Activated naive CD8-positive, alpha-beta T cell treated with anti-CD3 and anti-CD28 coated beads, Interleukin-2, amount 50 U/mL, for 24 hours (primary cell): ENCODE results near the gene TNFAIP8L3.
"Not testable (repeated sequence)": the region's sequence is repeated elsewhere in the genome, so short reads cannot be mapped to it uniquely, and the experiment has no call there.

Experiments used
- ATAC-seq: fragments of 150-1000 bp; cut with Tn5 transposase; one replicate; pipeline ENCODE4 v1.10.0; 2021
- DNase-seq: peaks from one replicate; pipeline ENCODE4 v3.0.0; 2021
- H3K27ac Mint-ChIP-seq: one replicate; pipeline ENCODE4 v1.8.0; 2021; ENCODE audit warnings: mild to moderate bottlenecking, mixed read lengths
- H3K27me3 Mint-ChIP-seq: one replicate; pipeline ENCODE4 v1.8.0; 2021; ENCODE audit warnings: mixed read lengths
- H3K36me3 Mint-ChIP-seq: one replicate; pipeline ENCODE4 v1.8.0; 2021; ENCODE audit warnings: low read depth, mixed read lengths
- H3K4me1 Mint-ChIP-seq: one replicate; pipeline ENCODE4 v1.8.0; 2021; ENCODE audit warnings: mixed read lengths
- H3K4me3 Mint-ChIP-seq: one replicate; pipeline ENCODE4 v1.8.0; 2021; ENCODE audit warnings: mild to moderate bottlenecking, moderate library complexity, mixed read lengths
- H3K9me3 Mint-ChIP-seq: one replicate; pipeline ENCODE4 v1.8.0; 2021; ENCODE audit warnings: mixed read lengths

Gene TNFAIP8L3

GRCh38 chr15:51038162-51038973, 56.3 kb downstream of the TNFAIP8L3 start:
- no peaks in the 10 kb centered on the region for H3K4me1 Mint-ChIP-seq
- ATAC-seq (no peak), DNase-seq (no peak)
- no peak overlapping the region for H3K27ac Mint-ChIP-seq
- H3K27me3 Mint-ChIP-seq, result no peaks in the 10 kb centered on the region
- no peaks in the 10 kb centered on the region for H3K9me3 Mint-ChIP-seq
- peaks cover 4% of the 10 kb centered on the region for H3K36me3 Mint-ChIP-seq
- no peak overlapping the region for H3K4me3 Mint-ChIP-seq

- not testable (repeated sequence) for DNase-seq, H3K27ac Mint-ChIP-seq, H3K4me1 Mint-ChIP-seq, H3K27me3 Mint-ChIP-seq, H3K36me3 Mint-ChIP-seq, H3K4me3 Mint-ChIP-seq, H3K9me3 Mint-ChIP-seq, ATAC-seq
Measured at GRCh38 chr15:51037474-51037873, 57.2 kb downstream of the TNFAIP8L3 start.

GRCh38 chr15:51030649-51031316, 63.9 kb downstream of the TNFAIP8L3 start:
- Mint-ChIP-seq H3K4me1 (no peaks in the 10 kb centered on the region), H3K36me3 (no peaks in the 10 kb centered on the region), H3K9me3 (no peaks in the 10 kb centered on the region), H3K27ac (no peak overlapping the region), H3K27me3 (no peaks in the 10 kb centered on the region), H3K4me3 (no peak overlapping the region)
- no peak for ATAC-seq
- DNase-seq, result no peak

GRCh38 chr15:51025454-51025846, 69.3 kb downstream of the TNFAIP8L3 start:
- Mint-ChIP-seq H3K4me3 (no peak overlapping the region), H3K27me3 (no peaks in the 10 kb centered on the region), H3K9me3 (no peaks in the 10 kb centered on the region), H3K36me3 (no peaks in the 10 kb centered on the region), H3K27ac (no peak overlapping the region), H3K4me1 (no peaks in the 10 kb centered on the region)
- ATAC-seq, result no peak
- DNase-seq, result no peak

GRCh38 chr15:51024735-51025453, 69.8 kb downstream of the TNFAIP8L3 start:
- ATAC-seq (no peak), DNase-seq (no peak)
- Mint-ChIP-seq H3K36me3 (peaks cover 2% of the 10 kb centered on the region), H3K4me1 (no peaks in the 10 kb centered on the region), H3K27ac (no peak overlapping the region), H3K27me3 (no peaks in the 10 kb centered on the region), H3K4me3 (no peak overlapping the region), H3K9me3 (no peaks in the 10 kb centered on the region)

- Mint-ChIP-seq H3K4me3 (no peak overlapping the region), H3K9me3 (no peaks in the 10 kb centered on the region), H3K27ac (no peak overlapping the region), H3K27me3 (no peaks in the 10 kb centered on the region), H3K36me3 (peaks cover 3% of the 10 kb centered on the region), H3K4me1 (no peaks in the 10 kb centered on the region)
- ATAC-seq (no peak), DNase-seq (no peak)
Measured at GRCh38 chr15:51023499-51023898, 71.2 kb downstream of the TNFAIP8L3 start.

GRCh38 chr15:51022206-51022605, 72.5 kb downstream of the TNFAIP8L3 start:
- H3K27ac Mint-ChIP-seq, result no peak overlapping the region
- no peaks in the 10 kb centered on the region for H3K4me1 Mint-ChIP-seq

GRCh38 chr15:51016615-51017014, 78.1 kb downstream of the TNFAIP8L3 start:
- DNase-seq (no peak), ATAC-seq (no peak)
- Mint-ChIP-seq H3K36me3 (peaks cover 7% of the 10 kb centered on the region), H3K27ac (no peak overlapping the region), H3K27me3 (no peaks in the 10 kb centered on the region), H3K9me3 (peaks cover 4% of the 10 kb centered on the region), H3K4me1 (no peaks in the 10 kb centered on the region), H3K4me3 (no peak overlapping the region)

More at GRCh38 chr15:51022206-51022605, 72.5 kb downstream of the TNFAIP8L3 start:
- no peaks in the 10 kb centered on the region for H3K27me3 Mint-ChIP-seq
- H3K36me3 Mint-ChIP-seq, result peaks cover 3% of the 10 kb centered on the region
- DNase-seq (no peak), ATAC-seq (no peak)
- no peak overlapping the region for H3K4me3 Mint-ChIP-seq
- no peaks in the 10 kb centered on the region for H3K9me3 Mint-ChIP-seq

- Mint-ChIP-seq H3K27me3 (no peaks in the 10 kb centered on the region), H3K4me3 (no peak overlapping the region), H3K27ac (no peak overlapping the region), H3K4me1 (peaks cover 2% of the 10 kb centered on the region), H3K9me3 (peaks cover 18% of the 10 kb centered on the region), H3K36me3 (peaks cover 34% of the 10 kb centered on the region)
- DNase-seq, result no peak
- ATAC-seq, result no peak
Measured at GRCh38 chr15:51011212-51011611, 83.5 kb downstream of the TNFAIP8L3 start.

GRCh38 chr15:51007131-51007666, 87.5 kb downstream of the TNFAIP8L3 start:
- no peaks in the 10 kb centered on the region for H3K27me3 Mint-ChIP-seq
- ATAC-seq (no peak), DNase-seq (no peak)
- no peak overlapping the region for H3K4me3 Mint-ChIP-seq
- peaks cover 14% of the 10 kb centered on the region for H3K9me3 Mint-ChIP-seq
- H3K4me1 Mint-ChIP-seq, result peaks cover 2% of the 10 kb centered on the region
- peaks cover 38% of the 10 kb centered on the region for H3K36me3 Mint-ChIP-seq
- H3K27ac Mint-ChIP-seq, result no peak overlapping the region
